B cell (primary cell): ENCODE data around the gene PARD3B. TPM values are rescaled to one million over a fixed set of nuclear protein-coding genes. Genes with fewer than 3 reads are reported as not detected.

ENCODE experiments used
- ATAC-seq: fragments of 200-7000 bp; cut with Tn5 transposase; one replicate; pipeline ENCODE4 v1.10.0; 2021; ENCODE audit warnings: low read depth, mild to moderate bottlenecking, moderate number of reproducible peaks, moderate library complexity
- CTCF ChIA-PET: fragments of 350-600 bp; sonication (Branson Sonifier 250); formaldehyde crosslinking; loops from one replicate; lab custom pipeline; 2021; ENCODE audit warnings: antibody characterized with exemption, inconsistent platforms; lab: Charles Lee
- POLR2A ChIA-PET: fragments of 350-600 bp; sonication (Branson Sonifier 250); formaldehyde crosslinking; loops from one replicate; lab custom pipeline; 2021; ENCODE audit warnings: antibody characterized with exemption; lab: Charles Lee
- DNase-seq: peaks from one replicate; pipeline ENCODE4 v3.0.0; 2013
- H2AFZ ChIP-seq: 2 replicates; pipeline ENCODE4 v1.6.1; 2012; ENCODE audit warnings: mild to moderate bottlenecking, low read depth, low read length; ENCODE audit not compliant: insufficient read depth, poor library complexity, severe bottlenecking
- H3K27ac ChIP-seq, 2 donors: 1 replicate in 1 of 2; 2 replicates in 1 of 2; pipeline ENCODE4 v1.5.1; 2012 to 2013; ENCODE audit warnings: low read length in 2 of 2, mild to moderate bottlenecking in 2 of 2, moderate library complexity in 1 of 2
- H3K27me3 ChIP-seq, 4 experiments: fragments of 200-600 bp in 1 of 4; sonication (generic) in 1 of 4; replicated peaks in 1 of 4; 1 replicate in 2 of 4; 2 replicates in 2 of 4; pipeline versions ENCODE4 v1.6.1 to v1.7.0; 2013 to 2016; ENCODE audit warnings: low read length in 3 of 4, mild to moderate bottlenecking in 2 of 4, mixed read lengths in 1 of 4, moderate library complexity in 1 of 4; ENCODE audit not compliant: insufficient read depth in 4 of 4, control insufficient read depth in 3 of 4; ENCODE audit errors: control extremely low read depth in 1 of 4
- H3K36me3 ChIP-seq, 2 experiments: replicated peaks in 1 of 2; 1 replicate in 1 of 2; 2 replicates in 1 of 2; pipeline versions ENCODE4 v1.6.1 to v1.7.1; 2013; ENCODE audit warnings: low read length in 1 of 2; ENCODE audit not compliant: insufficient read depth in 2 of 2, control insufficient read depth in 1 of 2; ENCODE audit errors: control extremely low read depth in 1 of 2, extremely low read depth in 1 of 2
- H3K4me1 ChIP-seq, 2 donors: fragments of 200-600 bp in 1 of 2; sonication (generic) in 1 of 2; 1 replicate in 1 of 2; 2 replicates in 1 of 2; pipeline versions ENCODE4 v1.5.1 to v1.6.1; 2013 to 2017; ENCODE audit warnings: low read length in 2 of 2; ENCODE audit not compliant: control insufficient read depth in 2 of 2, insufficient read depth in 2 of 2
- H3K4me2 ChIP-seq: replicated peaks from 2 replicates; pipeline ENCODE3; 2012; ENCODE audit warnings: mild to moderate bottlenecking, low read depth, low read length; ENCODE audit not compliant: poor library complexity, severe bottlenecking
- H3K4me3 ChIP-seq, 5 experiments: fragments of 200-600 bp in 1 of 5; sonication (generic) in 1 of 5; 1 replicate in 3 of 5; 2 replicates in 2 of 5; pipeline versions ENCODE4 v1.5.1 to v1.7.0; 2011 to 2016; ENCODE audit warnings: low read length in 4 of 5, mild to moderate bottlenecking in 4 of 5, low read depth in 2 of 5, control low read depth in 1 of 5, moderate library complexity in 1 of 5; ENCODE audit not compliant: insufficient read depth in 1 of 5; ENCODE audit errors: control extremely low read depth in 1 of 5, extremely low read depth in 1 of 5
- H3K79me2 ChIP-seq: fragments of 200-600 bp; sonication (generic); one replicate; pipeline ENCODE4 v1.6.0; 2016; ENCODE audit warnings: low read length; ENCODE audit not compliant: control insufficient read depth, insufficient read depth
- H3K9ac ChIP-seq: fragments of 200-600 bp; sonication (generic); 2 replicates; pipeline ENCODE4 v1.6.1; 2017; ENCODE audit warnings: mild to moderate bottlenecking, low read length, moderate library complexity
- H3K9me3 ChIP-seq, 3 donors: one replicate each; pipeline versions ENCODE4 v1.6.1 to v1.7.1; 2013; ENCODE audit warnings: low read length in 2 of 3; ENCODE audit not compliant: control insufficient read depth in 2 of 3, insufficient read depth in 1 of 3; ENCODE audit errors: control extremely low read depth in 1 of 3
- H4K20me1 ChIP-seq: 2 replicates; pipeline ENCODE4 v1.6.0; 2012; ENCODE audit warnings: mild to moderate bottlenecking, low read length; ENCODE audit not compliant: insufficient read depth, control insufficient read depth, poor library complexity, severe bottlenecking
- H3K27ac Mint-ChIP-seq: one replicate; pipeline ENCODE4 v1.8.0; 2021; ENCODE audit warnings: mixed read lengths
- H3K27me3 Mint-ChIP-seq: one replicate; pipeline ENCODE4 v1.8.0; 2021; ENCODE audit warnings: mixed read lengths
- H3K4me1 Mint-ChIP-seq: one replicate; pipeline ENCODE4 v1.8.0; 2021; ENCODE audit warnings: mixed read lengths
- H3K4me3 Mint-ChIP-seq: one replicate; pipeline ENCODE4 v1.8.0; 2021; ENCODE audit warnings: mixed read lengths
- H3K9me3 Mint-ChIP-seq: one replicate; pipeline ENCODE4 v1.8.0; 2022; ENCODE audit warnings: mixed read lengths; ENCODE audit not compliant: insufficient read depth
- CTCF ChIP-seq: fragments of 200-600 bp; IDR thresholded peaks from one replicate; pipeline ENCODE4 v1.8.0; 2022; ENCODE audit warnings: antibody characterized with exemption, mild to moderate bottlenecking
- EZH2 ChIP-seq: IDR thresholded peaks from 2 replicates; pipeline ENCODE4 v1.6.1; 2012; ENCODE audit warnings: borderline replicate concordance, low read depth, mild to moderate bottlenecking, moderate library complexity, low read length; ENCODE audit not compliant: insufficient read depth, poor library complexity, severe bottlenecking
- WGBS: methylation state at CpG from one replicate; pipeline ENCODE4 v1.1.5; 2013; ENCODE audit warnings: missing lambda C conversion rate; ENCODE audit not compliant: insufficient coverage; 5-methylcytosine and 5-hydroxymethylcytosine counted together
- intact Hi-C: fragments of 100-400 bp; cut with micrococcal nuclease; formaldehyde crosslinking; loops from one replicate; pipeline ENCODE4 v1.10.0; 2022
- polyA plus RNA-seq: library from polyadenylated mRNA; depleted of rRNA; stranded (reverse); fragments of >200 nt; gene quantifications from 2 replicates; pipeline ENCODE4 v1.2.3, GENCODE V29; 2012
- total RNA-seq, 2 donors: library from RNA; stranded (reverse); fragments of 120-200 nt in 1 of 2; gene quantifications; 1 replicate in 1 of 2; 2 replicates in 1 of 2; pipeline versions ENCODE4 v1.2.3 to v1.2.4, GENCODE V29; 2013 to 2022

The PARD3B gene
- total and polyA plus RNA-seq, 2 donors (not counting 1 experiment from before 2014, with no cell fraction given) = not detected

GRCh38 chr2:205156457-205156856, 611.2 kb downstream of the PARD3B start:
- Mint-ChIP-seq H3K27me3 (no peaks in the 10 kb centered on the region), H3K9me3 (peaks cover 1% of the 10 kb centered on the region), H3K4me1 (no peaks in the 10 kb centered on the region), H3K27ac (no peak overlapping the region), H3K4me3 (no peak overlapping the region)
- Histone ChIP-seq H3K4me2 (no peak overlapping the region), H3K79me2 (no peaks in the 10 kb centered on the region), H4K20me1 (no peaks in the 10 kb centered on the region), H3K4me1 (no peaks in the 10 kb centered on the region), H3K9me3 (no peaks in the 10 kb centered on the region), H3K9ac (no peak overlapping the region), H3K36me3 (no peaks in the 10 kb centered on the region), H2AFZ (no peak overlapping the region), H3K27me3 (no peaks in the 10 kb centered on the region), H3K27ac (no peak overlapping the region), H3K4me3 (no peak overlapping the region)
- CTCF ChIA-PET = no interaction called here
- 100% methylated on average over 1 of the region's 1 CpG for WGBS
- no peak for ATAC-seq
- DNase-seq = no peak
- TF ChIP-seq EZH2 = no peak
- TF ChIP-seq CTCF = no peak
- intact Hi-C loops = no loop called here
- POLR2A ChIA-PET = no interaction called here

GRCh38 chr2:205158404-205158803, 613.1 kb downstream of the PARD3B start:
- no peak overlapping the region for H3K4me2 ChIP-seq
- no peak overlapping the region for H3K4me3 ChIP-seq
- H3K9me3 Mint-ChIP-seq = peaks cover 1% of the 10 kb centered on the region
- ATAC-seq (no peak), DNase-seq (no peak)
- H3K27me3 Mint-ChIP-seq = no peaks in the 10 kb centered on the region
- H3K36me3 ChIP-seq = no peaks in the 10 kb centered on the region
- H3K4me3 Mint-ChIP-seq = no peak overlapping the region
- intact Hi-C loops = no loop called here
- H3K9me3 ChIP-seq = no peaks in the 10 kb centered on the region
- H2AFZ ChIP-seq = no peak overlapping the region
- no peak for TF ChIP-seq EZH2
- TF ChIP-seq CTCF = no peak
- CTCF ChIA-PET = no interaction called here
- H4K20me1 ChIP-seq = no peaks in the 10 kb centered on the region
- H3K27ac Mint-ChIP-seq = no peak overlapping the region
- POLR2A ChIA-PET = no interaction called here
- no peaks in the 10 kb centered on the region for H3K27me3 ChIP-seq
- H3K4me1 ChIP-seq = no peaks in the 10 kb centered on the region
- H3K79me2 ChIP-seq = no peaks in the 10 kb centered on the region
- H3K9ac ChIP-seq = no peak overlapping the region
- WGBS = 90% methylated on average over 2 of the region's 6 CpGs
- H3K27ac ChIP-seq = no peak overlapping the region
- H3K4me1 Mint-ChIP-seq = no peaks in the 10 kb centered on the region
